Tibial nerve (tissue), 4 donors: ENCODE measurements around the gene TMEM191C. TPM values are rescaled to one million over a fixed set of nuclear protein-coding genes. Genes with fewer than 3 reads are reported as not detected.

ENCODE experiments used
- DNase-seq, 2 donors: peaks; one replicate each; pipeline ENCODE4 v3.0.0-alpha.2; 2019; ENCODE audit warnings: low spot score in 2 of 2
- H3K27ac ChIP-seq, 4 donors: fragments of 200-600 bp; sonication (generic) in 3 of 4; one replicate each; pipeline ENCODE4 v1.5.1; 2017 to 2019; ENCODE audit warnings: mild to moderate bottlenecking in 1 of 4
- H3K27me3 ChIP-seq, 2 donors: fragments of 200-600 bp; sonication (generic) in 1 of 2; one replicate each; pipeline versions ENCODE4 v1.5.1 to v1.6.0; 2017 to 2019
- H3K36me3 ChIP-seq, 3 donors: fragments of 200-600 bp; sonication (generic); one replicate each; pipeline ENCODE4 v1.5.1; 2018 to 2019
- H3K4me1 ChIP-seq, 4 donors: fragments of 200-600 bp; sonication (generic) in 3 of 4; one replicate each; pipeline ENCODE4 v1.5.1; 2017 to 2019
- H3K4me3 ChIP-seq, 4 donors: fragments of 200-600 bp; sonication (generic) in 3 of 4; one replicate each; pipeline ENCODE4 v1.5.1; 2017 to 2019; ENCODE audit warnings: mild to moderate bottlenecking in 1 of 4, moderate library complexity in 1 of 4
- H3K9me3 ChIP-seq, 4 donors: fragments of 200-600 bp; sonication (generic) in 3 of 4; one replicate each; pipeline ENCODE4 v1.5.1; 2017 to 2019
- CTCF ChIP-seq, 5 experiments: fragments of 200-600 bp in 3 of 5; fragments of 450-650 bp in 2 of 5; sonication (generic) in 3 of 5; IDR thresholded peaks; one replicate each; pipeline ENCODE4 v1.5.1; 2016 to 2019; ENCODE audit warnings: antibody characterized with exemption in 5 of 5, mild to moderate bottlenecking in 3 of 5, moderate library complexity in 2 of 5
- EP300 ChIP-seq, 2 donors: sonication (generic); formaldehyde crosslinking; IDR thresholded peaks; one replicate each; pipeline ENCODE4 v1.6.1; 2017; ENCODE audit warnings: antibody characterized with exemption in 2 of 2, mild to moderate bottlenecking in 1 of 2
- POLR2A ChIP-seq, 2 donors: fragments of 450-650 bp; IDR thresholded peaks; one replicate each; pipeline ENCODE4 v1.6.1; 2017; ENCODE audit warnings: antibody characterized with exemption in 2 of 2, mild to moderate bottlenecking in 2 of 2, moderate library complexity in 2 of 2
- WGBS, 2 donors: methylation state at CpG; one replicate each; pipeline ENCODE4 v1.1.5; 2018; 5-methylcytosine and 5-hydroxymethylcytosine counted together
- total RNA-seq, 4 donors: library from RNA; depleted of rRNA; stranded (reverse); fragments of >200 nt; gene quantifications; one replicate each; pipeline ENCODE4 v1.1.0, GENCODE V29; 2016

Gene TMEM191C
- total RNA-seq, 4 donors from 2014 or later = 0.98 to 5.4 (median 4.4) TPM; not detected in 1

- H3K36me3 ChIP-seq = peaks cover 0 to 59% (median 16%) of the 10 kb centered on the region in 3 donors
- DNase-seq = peak in 1 of 2 donors; percentile 9
- 86 to 89% methylated on average over 20 to 21 of the region's 23 CpGs for WGBS, 2 donors
- H3K27ac ChIP-seq = no peak overlapping the region
- H3K4me3 ChIP-seq = no peak overlapping the region
- H3K9me3 ChIP-seq = no peaks in the 10 kb centered on the region
- H3K4me1 ChIP-seq = no peaks in the 10 kb centered on the region
- TF ChIP-seq CTCF (IDR thresholded peaks at IDR 0.05) = no peak
- no peak for TF ChIP-seq EP300 (IDR thresholded peaks at IDR 0.05)
- no peaks in the 10 kb centered on the region for H3K27me3 ChIP-seq
These were observed 18.4 kb upstream of the TMEM191C start for GRCh38 chr22:21448627-21449416.

GRCh38 chr22:21449531-21450319, 17.5 kb upstream of the TMEM191C start:
- 82 to 85% methylated on average over 21 to 23 of the region's 23 CpGs for WGBS, 2 donors

GRCh38 chr22:21450320-21450831, 16.8 kb upstream of the TMEM191C start:
- no peak overlapping the region for H3K27ac ChIP-seq
- no peak for TF ChIP-seq CTCF (IDR thresholded peaks at IDR 0.05)
- no peak for TF ChIP-seq EP300 (IDR thresholded peaks at IDR 0.05)
- no peak for TF ChIP-seq POLR2A (IDR thresholded peaks at IDR 0.05)
- H3K36me3 ChIP-seq = peaks cover 0 to 43% (median 9%) of the 10 kb centered on the region in 3 donors
- H3K4me1 ChIP-seq = no peaks in the 10 kb centered on the region
- H3K27me3 ChIP-seq = no peaks in the 10 kb centered on the region
- DNase-seq = peak in 1 of 2 donors; percentile 10
- no peaks in the 10 kb centered on the region for H3K9me3 ChIP-seq
- no peak overlapping the region for H3K4me3 ChIP-seq
- 68 to 78% methylated on average over 16 to 17 of the region's 19 CpGs for WGBS, 2 donors

More at GRCh38 chr22:21449531-21450319, 17.5 kb upstream of the TMEM191C start:
- Histone ChIP-seq H3K9me3 (no peaks in the 10 kb centered on the region), H3K4me3 (no peak overlapping the region), H3K27me3 (no peaks in the 10 kb centered on the region), H3K36me3 (peaks cover 0 to 49% (median 15%) of the 10 kb centered on the region in 3 donors), H3K4me1 (no peaks in the 10 kb centered on the region), H3K27ac (no peak overlapping the region)
- peak in 1 of 2 donors; percentile 9 for DNase-seq
- TF ChIP-seq EP300 (IDR thresholded peaks at IDR 0.05) (no peak), CTCF (IDR thresholded peaks at IDR 0.05) (no peak), POLR2A (IDR thresholded peaks at IDR 0.05) (no peak)

- Histone ChIP-seq H3K9me3 (no peaks in the 10 kb centered on the region), H3K36me3 (peaks cover 0 to 38% (median 5%) of the 10 kb centered on the region in 3 donors), H3K4me1 (no peaks in the 10 kb centered on the region), H3K4me3 (no peak overlapping the region), H3K27ac (no peak overlapping the region), H3K27me3 (no peaks in the 10 kb centered on the region)
- WGBS, 2 donors = 70 to 80% methylated on average over 9 of the region's 9 CpGs
- DNase-seq = peak in 1 of 2 donors; percentile 4
- no peak for TF ChIP-seq CTCF (IDR thresholded peaks at IDR 0.05)
- no peak for TF ChIP-seq POLR2A (IDR thresholded peaks at IDR 0.05)
- no peak for TF ChIP-seq EP300 (IDR thresholded peaks at IDR 0.05)
These were observed 16.3 kb upstream of the TMEM191C start for GRCh38 chr22:21450858-21451353.
